ENCODE results near the gene DNAJC8.

DNAJC8 gene

GRCh38 chr1:28205243-28205642 lies 27.6 kb downstream of the DNAJC8 start:
- in situ Hi-C loops (cut with MboI; ENCODE audit: low sequenced_read_pairs), result loop anchor here (25.0 kb wide), 1 partner anchor 343 kb away; the partner anchor contains the start of gene THEMIS2

GRCh38 chr1:28200234-28200873 lies 32.5 kb downstream of the DNAJC8 start:
- in situ Hi-C loops (cut with MboI; ENCODE audit: low sequenced_read_pairs), result loop anchor here (25.0 kb wide), 1 partner anchor 338 kb away; the partner anchor contains the start of gene THEMIS2

GRCh38 chr1:28199328-28200233 lies 33.2 kb downstream of the DNAJC8 start:
- in situ Hi-C loops (cut with MboI; ENCODE audit: low sequenced_read_pairs), result loop anchor here (25.0 kb wide), 1 partner anchor 337 kb away; the partner anchor contains the start of gene THEMIS2

GRCh38 chr1:28197682-28198415 lies 35.0 kb downstream of the DNAJC8 start:
- in situ Hi-C loops (cut with MboI; ENCODE audit: low sequenced_read_pairs), result no loop called here

- in situ Hi-C loops (cut with MboI; ENCODE audit: low sequenced_read_pairs), result no loop called here
Observed at GRCh38 chr1:28196330-28196729, 36.5 kb downstream of the DNAJC8 start.

GRCh38 chr1:28195780-28196179 lies 37.0 kb downstream of the DNAJC8 start:
- in situ Hi-C loops (cut with MboI; ENCODE audit: low sequenced_read_pairs), result no loop called here

GRCh38 chr1:28194326-28195035 lies 38.3 kb downstream of the DNAJC8 start:
- in situ Hi-C loops (cut with MboI; ENCODE audit: low sequenced_read_pairs), result no loop called here

- in situ Hi-C loops (cut with MboI; ENCODE audit: low sequenced_read_pairs), result no loop called here
Observed at GRCh38 chr1:28193701-28194161, 39.1 kb downstream of the DNAJC8 start.

GRCh38 chr1:28190996-28191645 lies 41.7 kb downstream of the DNAJC8 start:
- in situ Hi-C loops (cut with MboI; ENCODE audit: low sequenced_read_pairs), result no loop called here

GRCh38 chr1:28190337-28190979 lies 42.4 kb downstream of the DNAJC8 start:
- in situ Hi-C loops (cut with MboI; ENCODE audit: low sequenced_read_pairs), result no loop called here

GRCh38 chr1:28185071-28185470 lies 47.8 kb downstream of the DNAJC8 start:
- in situ Hi-C loops (cut with MboI; ENCODE audit: low sequenced_read_pairs), result no loop called here

GRCh38 chr1:28180306-28181305 lies 52.2 kb downstream of the DNAJC8 start:
- in situ Hi-C loops (cut with MboI; ENCODE audit: low sequenced_read_pairs), result no loop called here

GRCh38 chr1:28178690-28179485 lies 53.9 kb downstream of the DNAJC8 start:
- in situ Hi-C loops (cut with MboI; ENCODE audit: low sequenced_read_pairs), result no loop called here

GRCh38 chr1:28176492-28177470 lies 56.0 kb downstream of the DNAJC8 start, which contains the start of gene PTAFR:
PTAFR (minus strand) TSS chr1:28176690; CDS start chr1:28151021, 25,669 bp downstream.
- in situ Hi-C loops (cut with MboI; ENCODE audit: low sequenced_read_pairs), result no loop called here

GRCh38 chr1:28175955-28176485 lies 56.8 kb downstream of the DNAJC8 start:
- in situ Hi-C loops (cut with MboI; ENCODE audit: low sequenced_read_pairs), result no loop called here

GRCh38 chr1:28173980-28174297 lies 58.9 kb downstream of the DNAJC8 start:
- in situ Hi-C loops (cut with MboI; ENCODE audit: low sequenced_read_pairs), result no loop called here

Data from HL-60/S4 treated with retinoic acid at 250 ng/mL for 4 days and 3 days (cell line).